SK-N-SH treated with all-trans-retinoic acid at 6 μM for 48 hours (cell line): ENCODE data around the gene MAP7D1.

Experiments
- CREB5 ChIP-seq: fragments of 250-450 bp; sonication (Bioruptor Pico); IDR thresholded peaks from 2 replicates; pipeline ENCODE4 v1.5.1; 2020; ENCODE audit warnings: low read depth, mild to moderate bottlenecking, moderate library complexity
- PATZ1 ChIP-seq: fragments of 250-450 bp; sonication (Bioruptor Pico); IDR thresholded peaks from 2 replicates; pipeline ENCODE4 v1.8.0; 2020; ENCODE audit warnings: mild to moderate bottlenecking, moderate library complexity, borderline replicate concordance

- TF ChIP-seq PATZ1 (CRISPR knock-in tag) (no peak), CREB5 (CRISPR knock-in tag) (no peak)
These were observed 31.4 kb upstream of the MAP7D1 start for GRCh38 chr1:36124404-36125128.
